Testis (tissue), 3 donors: ENCODE data around the gene SMG6. TPM values are rescaled to one million over a fixed set of nuclear protein-coding genes. Genes with fewer than 3 reads are reported as not detected.

Experiments
- DNase-seq: peaks from one replicate; pipeline ENCODE4 v3.0.0-alpha.2; 2019
- H3K27ac ChIP-seq, 2 donors: fragments of 200-600 bp; sonication (generic); one replicate each; pipeline ENCODE4 v1.5.1; 2019
- H3K27me3 ChIP-seq: fragments of 200-600 bp; sonication (generic); one replicate; pipeline ENCODE4 v1.5.1; 2019
- H3K36me3 ChIP-seq: fragments of 200-600 bp; sonication (generic); one replicate; pipeline ENCODE4 v1.5.1; 2017; ENCODE audit warnings: low read depth; ENCODE audit errors: missing control alignments
- H3K4me1 ChIP-seq: fragments of 200-600 bp; sonication (generic); one replicate; pipeline ENCODE4 v1.5.1; 2019
- H3K4me3 ChIP-seq, 2 donors: fragments of 200-600 bp; sonication (generic); one replicate each; pipeline ENCODE4 v1.5.1; 2017 to 2019
- H3K9me3 ChIP-seq: fragments of 200-600 bp; sonication (generic); one replicate; pipeline ENCODE4 v1.5.1; 2017
- CTCF ChIP-seq, 3 experiments: fragments of 450-650 bp in 2 of 3; fragments of 200-600 bp in 1 of 3; sonication (generic) in 1 of 3; IDR thresholded peaks; one replicate each; pipeline ENCODE4 v1.5.1; 2016 to 2019; ENCODE audit warnings: antibody characterized with exemption in 3 of 3, mild to moderate bottlenecking in 2 of 3, moderate library complexity in 1 of 3
- POLR2A ChIP-seq: fragments of 450-650 bp; IDR thresholded peaks from one replicate; pipeline ENCODE4 v1.6.1; 2017; ENCODE audit warnings: antibody characterized with exemption, mild to moderate bottlenecking, moderate library complexity
- WGBS, 2 donors: methylation state at CpG; one replicate each; pipeline ENCODE4 v1.1.5; 2018; 5-methylcytosine and 5-hydroxymethylcytosine counted together
- intact Hi-C: fragments of 100-400 bp; cut with DNase I; formaldehyde crosslinking; loops from one replicate; pipeline ENCODE4 v1.15.1; 2023; ENCODE audit warnings: low total_unique reads
- polyA plus RNA-seq: library from polyadenylated mRNA; stranded (reverse); fragments of 350-450 nt; fragmentation: Illumina TruSeq; extraction: RNeasy Lipid Tissue Mini Kit (QIAGEN cat#74804); gene quantifications from one replicate; pipeline ENCODE4 v1.2.3, GENCODE V29; 2014; ENCODE audit warnings: low read depth, low replicate concordance; ENCODE audit not compliant: insufficient read depth
- total RNA-seq, 2 donors: library from RNA; depleted of rRNA; stranded (reverse); fragments of >200 nt; gene quantifications; one replicate each; pipeline ENCODE4 v1.2.3, GENCODE V29; 2016

SMG6 gene
- total and polyA plus RNA-seq, 3 donors from 2014 or later: 68.7 to 86.5 (median 80.6) TPM

- no peak overlapping the region for H3K4me3 ChIP-seq
- no peak for DNase-seq
- peak overlapping the region; percentile 71 to 78 for H3K27ac ChIP-seq
- H3K9me3 ChIP-seq: no peaks in the 10 kb centered on the region
- WGBS, 2 donors: 55 to 61% methylated on average over 14 of the region's 14 CpGs
- H3K27me3 ChIP-seq: no peaks in the 10 kb centered on the region
- TF ChIP-seq CTCF (IDR thresholded peaks at IDR 0.05) (no peak), POLR2A (no peak)
- peaks cover 71% of the 10 kb centered on the region for H3K4me1 ChIP-seq
- intact Hi-C loops: no loop called here
- H3K36me3 ChIP-seq: no peaks in the 10 kb centered on the region
These were observed 236.5 kb downstream of the SMG6 start for GRCh38 chr17:2067048-2067561.

- DNase-seq: no peak
- H3K4me3 ChIP-seq: no peak overlapping the region
- WGBS, 2 donors: 57 to 62% methylated on average over 6 to 10 of the region's 10 CpGs
- H3K27me3 ChIP-seq: no peaks in the 10 kb centered on the region
- peak overlapping the region; percentile 51 to 78 for H3K27ac ChIP-seq
- H3K9me3 ChIP-seq: no peaks in the 10 kb centered on the region
- intact Hi-C loops: no loop called here
- no peaks in the 10 kb centered on the region for H3K36me3 ChIP-seq
- peaks cover 68% of the 10 kb centered on the region for H3K4me1 ChIP-seq
- TF ChIP-seq CTCF (IDR thresholded peaks at IDR 0.05) (no peak), POLR2A (no peak)
These were observed 237.6 kb downstream of the SMG6 start for GRCh38 chr17:2065949-2066400.

- no peaks in the 10 kb centered on the region for H3K9me3 ChIP-seq
- H3K4me1 ChIP-seq: peaks cover 69% of the 10 kb centered on the region
- no peak for DNase-seq
- intact Hi-C loops: no loop called here
- 79 to 87% methylated on average over 20 to 22 of the region's 24 CpGs for WGBS, 2 donors
- H3K4me3 ChIP-seq: no peak overlapping the region
- H3K27ac ChIP-seq: peak overlapping the region; percentile 52 to 92
- no peaks in the 10 kb centered on the region for H3K36me3 ChIP-seq
- TF ChIP-seq CTCF (IDR thresholded peaks at IDR 0.05): peak in 1 of 3 experiments; percentile 13
- no peak for TF ChIP-seq POLR2A
- H3K27me3 ChIP-seq: no peaks in the 10 kb centered on the region
These were observed 238.4 kb downstream of the SMG6 start for GRCh38 chr17:2064980-2065785.

- Histone ChIP-seq H3K4me1 (peaks cover 75% of the 10 kb centered on the region), H3K9me3 (no peaks in the 10 kb centered on the region), H3K27ac (peak overlapping the region; percentile 52 to 92), H3K27me3 (no peaks in the 10 kb centered on the region), H3K36me3 (no peaks in the 10 kb centered on the region), H3K4me3 (no peak overlapping the region)
- 90% methylated on average over 6 of the region's 6 CpGs; no CpG with 5 or more reads in 1 of the 2 donors for WGBS, 2 donors
- TF ChIP-seq CTCF (IDR thresholded peaks at IDR 0.05): no peak
- no peak for TF ChIP-seq POLR2A
- DNase-seq: no peak
- intact Hi-C loops: no loop called here
These were observed 239.0 kb downstream of the SMG6 start for GRCh38 chr17:2064520-2064971.
